CD4-positive, alpha-beta T cell treated with Interferon gamma for 1 hour (primary cell): Measurements from ENCODE around the gene CCDC106.

ENCODE experiments used
- DNase-seq: peaks from one replicate; pipeline ENCODE4 v3.0.0-alpha.2; 2020

Gene CCDC106

DNA sequence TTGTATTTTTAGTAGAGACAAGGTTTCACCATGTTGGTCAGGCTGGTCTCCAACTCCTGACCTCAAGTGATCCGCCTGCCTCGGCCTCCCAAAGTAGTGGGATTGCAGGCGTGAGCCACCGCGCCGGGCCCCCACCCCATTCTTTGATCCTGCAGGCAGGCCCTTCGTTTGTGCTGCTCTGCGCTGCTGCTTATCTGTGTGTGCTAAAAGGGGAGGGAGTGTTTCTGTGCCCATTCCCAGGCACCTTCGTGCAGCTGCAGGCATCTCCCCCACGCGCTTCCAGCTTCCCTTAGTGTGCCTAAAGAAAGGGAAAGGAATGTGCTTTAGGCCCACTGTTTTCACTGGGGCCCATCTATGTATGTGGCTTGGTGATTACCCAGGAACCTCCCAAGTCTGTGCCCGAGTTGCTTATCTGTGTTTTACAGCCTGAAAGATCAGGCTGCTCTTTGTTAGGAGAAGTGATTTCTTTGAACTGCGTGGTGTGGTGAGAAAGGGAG, 54.2 kb downstream of the CCDC106 start:
- DNase-seq, result no peak
